ENCODE results near the gene DGKZ.

DNA sequence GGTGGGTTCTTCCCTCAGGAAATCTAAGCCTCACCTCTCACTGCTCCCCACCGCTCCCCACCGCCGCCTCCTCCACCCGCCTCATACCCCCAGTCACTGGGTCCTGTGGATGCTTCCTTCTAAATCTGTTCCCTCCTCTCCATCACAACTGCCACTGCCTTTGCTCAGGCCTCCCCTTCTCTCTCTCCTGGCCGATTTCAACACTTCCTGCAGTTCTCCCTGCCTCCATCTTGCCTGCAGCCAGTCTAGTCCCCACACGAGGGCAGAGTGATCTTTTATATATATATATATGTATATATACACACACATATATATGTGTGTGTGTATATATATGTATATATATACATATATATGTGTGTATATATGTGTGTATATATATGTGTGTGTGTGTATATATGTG lies 42.0 kb upstream of the DGKZ start:
- TF ChIP-seq, protein P1, sequence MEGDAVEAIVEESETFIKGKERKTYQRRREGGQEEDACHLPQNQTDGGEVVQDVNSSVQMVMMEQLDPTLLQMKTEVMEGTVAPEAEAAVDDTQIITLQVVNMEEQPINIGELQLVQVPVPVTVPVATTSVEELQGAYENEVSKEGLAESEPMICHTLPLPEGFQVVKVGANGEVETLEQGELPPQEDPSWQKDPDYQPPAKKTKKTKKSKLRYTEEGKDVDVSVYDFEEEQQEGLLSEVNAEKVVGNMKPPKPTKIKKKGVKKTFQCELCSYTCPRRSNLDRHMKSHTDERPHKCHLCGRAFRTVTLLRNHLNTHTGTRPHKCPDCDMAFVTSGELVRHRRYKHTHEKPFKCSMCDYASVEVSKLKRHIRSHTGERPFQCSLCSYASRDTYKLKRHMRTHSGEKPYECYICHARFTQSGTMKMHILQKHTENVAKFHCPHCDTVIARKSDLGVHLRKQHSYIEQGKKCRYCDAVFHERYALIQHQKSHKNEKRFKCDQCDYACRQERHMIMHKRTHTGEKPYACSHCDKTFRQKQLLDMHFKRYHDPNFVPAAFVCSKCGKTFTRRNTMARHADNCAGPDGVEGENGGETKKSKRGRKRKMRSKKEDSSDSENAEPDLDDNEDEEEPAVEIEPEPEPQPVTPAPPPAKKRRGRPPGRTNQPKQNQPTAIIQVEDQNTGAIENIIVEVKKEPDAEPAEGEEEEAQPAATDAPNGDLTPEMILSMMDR (IDR thresholded peaks at IDR 0.05): no peak
- no peak for TF ChIP-seq POLR2A (IDR thresholded peaks at IDR 0.05)

Measured in lower leg skin (tissue), 3 donors.